ENCODE results near the gene TMEM229A. TPM values are rescaled to one million over a fixed set of nuclear protein-coding genes. Genes with fewer than 3 reads are reported as not detected.

Gene TMEM229A
- total and polyA plus RNA-seq, 2 donors (not counting 3 experiments of a cell fraction or from before 2014, with no cell fraction given): not detected

DNA sequence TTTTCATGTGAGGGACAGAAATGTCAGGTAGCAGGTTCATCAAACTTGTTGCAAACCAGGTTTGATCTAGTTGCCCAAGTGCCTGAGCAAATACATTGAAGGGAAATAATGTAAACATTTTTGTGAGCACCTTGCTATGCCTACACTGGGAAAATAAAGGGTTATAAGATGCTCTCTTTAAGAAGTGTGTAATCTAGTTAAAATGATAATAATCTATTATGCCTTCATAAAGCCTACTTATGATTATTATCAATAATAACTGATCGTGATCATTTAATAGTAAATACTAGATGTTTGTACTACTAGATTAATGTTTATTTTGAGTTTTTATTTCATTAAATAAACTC, 1.9 kb upstream of the TMEM229A start:
- peaks cover 10% of the 10 kb centered on the region for H3K4me1 ChIP-seq (ENCODE audit: control insufficient read depth, extremely low read depth, insufficient read depth, low read length)
- TF ChIP-seq EZH2 (IDR thresholded peaks at IDR 0.05; ENCODE audit: borderline replicate concordance, low read depth, low read length, severe bottlenecking): no peak
- TF ChIP-seq MAX (IDR thresholded peaks at IDR 0.05; ENCODE audit: insufficient read depth, insufficient read length): no peak
- TF ChIP-seq, protein P1, sequence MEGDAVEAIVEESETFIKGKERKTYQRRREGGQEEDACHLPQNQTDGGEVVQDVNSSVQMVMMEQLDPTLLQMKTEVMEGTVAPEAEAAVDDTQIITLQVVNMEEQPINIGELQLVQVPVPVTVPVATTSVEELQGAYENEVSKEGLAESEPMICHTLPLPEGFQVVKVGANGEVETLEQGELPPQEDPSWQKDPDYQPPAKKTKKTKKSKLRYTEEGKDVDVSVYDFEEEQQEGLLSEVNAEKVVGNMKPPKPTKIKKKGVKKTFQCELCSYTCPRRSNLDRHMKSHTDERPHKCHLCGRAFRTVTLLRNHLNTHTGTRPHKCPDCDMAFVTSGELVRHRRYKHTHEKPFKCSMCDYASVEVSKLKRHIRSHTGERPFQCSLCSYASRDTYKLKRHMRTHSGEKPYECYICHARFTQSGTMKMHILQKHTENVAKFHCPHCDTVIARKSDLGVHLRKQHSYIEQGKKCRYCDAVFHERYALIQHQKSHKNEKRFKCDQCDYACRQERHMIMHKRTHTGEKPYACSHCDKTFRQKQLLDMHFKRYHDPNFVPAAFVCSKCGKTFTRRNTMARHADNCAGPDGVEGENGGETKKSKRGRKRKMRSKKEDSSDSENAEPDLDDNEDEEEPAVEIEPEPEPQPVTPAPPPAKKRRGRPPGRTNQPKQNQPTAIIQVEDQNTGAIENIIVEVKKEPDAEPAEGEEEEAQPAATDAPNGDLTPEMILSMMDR (IDR thresholded peaks at IDR 0.05; ENCODE audit: extremely low read depth in 1 of 2, insufficient read depth in 1 of 2, low read depth in 1 of 2, low read length in 2 of 2): no peak
- TF ChIP-seq GATA2 (IDR thresholded peaks at IDR 0.05; ENCODE audit: insufficient read depth, insufficient read length, low read depth, low read length): no peak
- no peak for TF ChIP-seq POLR2A (IDR thresholded peaks at IDR 0.05; ENCODE audit: low read depth, low read length)
- no peak for TF ChIP-seq POLR2AphosphoS5 (IDR thresholded peaks at IDR 0.05; ENCODE audit: insufficient read depth, low read depth, low read length)
- no peak for TF ChIP-seq JUN (IDR thresholded peaks at IDR 0.05; ENCODE audit: borderline replicate concordance, insufficient read depth, insufficient read length, low read depth)
- no peak for TF ChIP-seq MYC (IDR thresholded peaks at IDR 0.05; ENCODE audit: low read depth, low read length)
- TF ChIP-seq FOS (IDR thresholded peaks at IDR 0.05; ENCODE audit: borderline replicate concordance, insufficient read depth, low read length): no peak
- FAIRE-seq: no peak
- dilution Hi-C loops (cut with MboI; ENCODE audit: extremely low pct_ligation_motif_present, low sequenced_read_pairs) (no loop called here), intact Hi-C loops (cut with micrococcal nuclease) (loop anchor here (5.0 kb wide), 1 partner anchor 753 kb away; no protein-coding TSS in a partner anchor)
- no TSS peak for BruUV-seq (replicated peaks)
- H4K20me1 ChIP-seq (replicated peaks; ENCODE audit: control insufficient read depth, extremely low read depth, insufficient read depth, low read length): peaks cover 2% of the 10 kb centered on the region
- no peaks in the 10 kb centered on the region for H3K9me3 ChIP-seq (replicated peaks; ENCODE audit: control insufficient read depth, insufficient read depth, low read length)
- ChIA-PET CTCF (no interaction called here), POLR2A (no interaction called here)
- no peak overlapping the region for H3K4me3 ChIP-seq (replicated peaks in 1 of 3; ENCODE audit: insufficient read depth in 1 of 3, low read depth in 1 of 3, low read length in 3 of 3)
- no peak overlapping the region for H2AFZ ChIP-seq (ENCODE audit: low read depth, low read length)
- no peak overlapping the region for H3K9ac ChIP-seq (replicated peaks; ENCODE audit: extremely low read depth, insufficient read depth, low read length)
- H3K36me3 ChIP-seq (ENCODE audit: control insufficient read depth in 2 of 2, extremely low read depth in 1 of 2, insufficient read depth in 2 of 2, low read length in 2 of 2): no peaks in the 10 kb centered on the region
- H3K27me3 ChIP-seq (ENCODE audit: control insufficient read depth in 2 of 2, insufficient read depth in 2 of 2, low read length in 2 of 2): peaks cover 32 to 65% of the 10 kb centered on the region in 2 experiments
- no peak for DNase-seq (ENCODE audit: low read depth, low spot score)
- H3K79me2 ChIP-seq (ENCODE audit: control insufficient read depth, insufficient read depth, low read length): no peaks in the 10 kb centered on the region
- H3K4me2 ChIP-seq (ENCODE audit: insufficient read depth, low read length): no peak overlapping the region
- H3K27ac ChIP-seq (ENCODE audit: insufficient read depth, low read depth, low read length): no peak overlapping the region
- H3K9me1 ChIP-seq (replicated peaks; ENCODE audit: control insufficient read depth, extremely low read depth, insufficient read depth, low read length): no peaks in the 10 kb centered on the region
